H1 (cell line): ENCODE results near the gene ABCA9. TPM values are rescaled to one million over a fixed set of nuclear protein-coding genes. Genes with fewer than 3 reads are reported as not detected.

Source experiments
- CTCF ChIA-PET: fragments of 300-600 bp; sonication (Branson Sonifier 250); formaldehyde crosslinking; loops from one replicate; lab custom pipeline; 2021; ENCODE audit not compliant: partially characterized antibody; lab: Charles Lee
- POLR2A ChIA-PET: fragments of 300-600 bp; sonication (Branson Sonifier 250); formaldehyde crosslinking; loops from one replicate; lab custom pipeline; 2021; ENCODE audit warnings: inconsistent platforms; ENCODE audit not compliant: partially characterized antibody; lab: Charles Lee
- DNase-seq, 2 experiments: peaks; one replicate each; pipeline versions ENCODE4 v3.0.0 to v3.0.0-alpha.2; 2010 to 2022; ENCODE audit warnings: low spot score in 2 of 2, low read depth in 1 of 2, mixed read lengths in 1 of 2
- FAIRE-seq: peaks from 2 replicates; lab custom pipeline; 2011; peaks lifted over from hg19 to GRCh38; lab: Jason Lieb, UNC
- H2AFZ ChIP-seq: 2 replicates; pipeline ENCODE4 v1.8.1; 2012; ENCODE audit warnings: low read length, inconsistent platforms
- H2AK5ac ChIP-seq: 2 replicates; pipeline ENCODE4 v1.6.1; 2013; ENCODE audit warnings: low read depth, low read length
- H2BK120ac ChIP-seq: replicated peaks from 2 replicates; pipeline ENCODE3; 2013; ENCODE audit warnings: low read depth, low read length, inconsistent platforms
- H2BK12ac ChIP-seq: 2 replicates; pipeline ENCODE4 v1.6.1; 2013; ENCODE audit warnings: low read depth, low read length
- H2BK15ac ChIP-seq: 2 replicates; pipeline ENCODE4 v1.6.1; 2013; ENCODE audit warnings: low read length
- H2BK20ac ChIP-seq: 2 replicates; pipeline ENCODE4 v1.6.1; 2013; ENCODE audit warnings: low read length
- H2BK5ac ChIP-seq: 2 replicates; pipeline ENCODE4 v1.6.1; 2013; ENCODE audit warnings: low read depth, low read length
- H3K14ac ChIP-seq: 2 replicates; pipeline ENCODE4 v1.6.1; 2013; ENCODE audit warnings: inconsistent platforms; ENCODE audit not compliant: insufficient read length
- H3K18ac ChIP-seq: 2 replicates; pipeline ENCODE4 v1.6.1; 2013; ENCODE audit warnings: low read length; ENCODE audit errors: extremely low read depth
- H3K23ac ChIP-seq: 2 replicates; pipeline ENCODE4 v1.6.1; 2013; ENCODE audit warnings: inconsistent platforms; ENCODE audit not compliant: insufficient read length
- H3K23me2 ChIP-seq: 2 replicates; pipeline ENCODE4 v1.6.1; 2013; ENCODE audit warnings: low read depth, low read length
- H3K27ac ChIP-seq: 2 replicates; pipeline ENCODE4 v1.6.1; 2011; ENCODE audit warnings: low read depth, low read length, inconsistent platforms
- H3K27me3 ChIP-seq, 4 experiments: replicated peaks in 1 of 4; 1 replicate in 1 of 4; 2 replicates in 3 of 4; pipeline versions ENCODE4 v1.6.1 to v1.8.1; 2011 to 2013; ENCODE audit warnings: low read length in 3 of 4, mild to moderate bottlenecking in 3 of 4, inconsistent platforms in 2 of 4, mixed read lengths in 2 of 4, moderate library complexity in 1 of 4; ENCODE audit not compliant: control insufficient read depth in 3 of 4, insufficient read depth in 3 of 4; ENCODE audit errors: extremely low read depth in 1 of 4
- H3K36me3 ChIP-seq, 4 experiments: 2 replicates each; pipeline versions ENCODE4 v1.6.1 to v1.8.1; 2011 to 2013; ENCODE audit warnings: mild to moderate bottlenecking in 4 of 4, low read length in 3 of 4, moderate library complexity in 2 of 4, control low read depth in 1 of 4, inconsistent platforms in 1 of 4; ENCODE audit not compliant: insufficient read depth in 4 of 4, control insufficient read depth in 2 of 4
- H3K4ac ChIP-seq: replicated peaks from 2 replicates; pipeline ENCODE3; 2013; ENCODE audit warnings: low read length, low read depth, mixed read lengths, inconsistent platforms; ENCODE audit not compliant: insufficient read length
- H3K4me1 ChIP-seq, 4 experiments: replicated peaks in 1 of 4; 1 replicate in 1 of 4; 2 replicates in 3 of 4; pipeline versions ENCODE4 v1.6.1 to v1.8.1; 2011 to 2013; ENCODE audit warnings: low read length in 3 of 4, inconsistent platforms in 2 of 4, mixed read lengths in 1 of 4; ENCODE audit not compliant: insufficient read depth in 4 of 4, control insufficient read depth in 3 of 4
- H3K4me2 ChIP-seq, 2 experiments: 2 replicates each; pipeline versions ENCODE4 v1.6.1 to v1.8.1; 2011 to 2013; ENCODE audit warnings: low read depth in 2 of 2, low read length in 2 of 2, control low read depth in 1 of 2, inconsistent platforms in 1 of 2, mild to moderate bottlenecking in 1 of 2; ENCODE audit not compliant: insufficient read depth in 1 of 2
- H3K4me3 ChIP-seq, 4 experiments: fragments of 200-600, 300-600 bp in 1 of 4; sonication (generic), shearing (Covaris generic), sonication (Bioruptor Twin) in 1 of 4; 2 replicates each; pipeline versions ENCODE4 v1.5.1 to v1.8.1; 2011 to 2016; ENCODE audit warnings: low read length in 4 of 4, low read depth in 3 of 4, control low read depth in 2 of 4, inconsistent platforms in 2 of 4, mild to moderate bottlenecking in 2 of 4, mixed read lengths in 1 of 4, moderate library complexity in 1 of 4; ENCODE audit not compliant: insufficient read depth in 2 of 4; ENCODE audit errors: extremely low read depth in 1 of 4
- H3K56ac ChIP-seq: replicated peaks from 2 replicates; pipeline ENCODE3; 2013; ENCODE audit warnings: low read depth, mild to moderate bottlenecking, mixed read lengths, low read length, inconsistent platforms; ENCODE audit not compliant: insufficient read length
- H3K79me1 ChIP-seq: 2 replicates; pipeline ENCODE4 v1.6.1; 2013; ENCODE audit warnings: low read depth, low read length, control low read depth
- H3K79me2 ChIP-seq, 2 experiments: 2 replicates each; pipeline versions ENCODE4 v1.6.1 to v1.8.1; 2012 to 2013; ENCODE audit warnings: low read length in 2 of 2, mild to moderate bottlenecking in 2 of 2, inconsistent platforms in 1 of 2; ENCODE audit not compliant: insufficient read depth in 2 of 2, control insufficient read depth in 1 of 2
- H3K9ac ChIP-seq, 4 experiments: replicated peaks in 1 of 4; 1 replicate in 1 of 4; 2 replicates in 3 of 4; pipeline versions ENCODE4 v1.6.1 to v1.8.1; 2011 to 2013; ENCODE audit warnings: low read depth in 3 of 4, low read length in 3 of 4, control low read depth in 2 of 4, mild to moderate bottlenecking in 2 of 4, moderate library complexity in 2 of 4, inconsistent platforms in 1 of 4; ENCODE audit errors: extremely low read depth in 1 of 4
- H3K9me3 ChIP-seq, 2 experiments: 2 replicates each; pipeline versions ENCODE4 v1.6.1 to v1.8.1; 2012 to 2013; ENCODE audit warnings: mild to moderate bottlenecking in 2 of 2, moderate library complexity in 2 of 2, control low read depth in 1 of 2, inconsistent platforms in 1 of 2, low read depth in 1 of 2, low read length in 1 of 2, mixed read lengths in 1 of 2; ENCODE audit not compliant: insufficient read depth in 2 of 2
- H4K20me1 ChIP-seq, 2 experiments: replicated peaks in 1 of 2; 2 replicates each; pipeline versions ENCODE3 to v1.8.1; 2011 to 2013; ENCODE audit warnings: inconsistent platforms in 2 of 2, low read length in 2 of 2, mild to moderate bottlenecking in 1 of 2; ENCODE audit not compliant: insufficient read depth in 2 of 2, control insufficient read depth in 1 of 2
- H4K5ac ChIP-seq: 2 replicates; pipeline ENCODE4 v1.6.1; 2013; ENCODE audit warnings: low read length, low read depth, mixed read lengths, inconsistent platforms; ENCODE audit not compliant: insufficient read length
- H4K8ac ChIP-seq: 2 replicates; pipeline ENCODE4 v1.8.0; 2013; ENCODE audit warnings: mild to moderate bottlenecking, moderate library complexity, low read length, inconsistent platforms; ENCODE audit not compliant: insufficient read depth; ENCODE audit errors: extremely low read depth
- H4K91ac ChIP-seq: replicated peaks from 2 replicates; pipeline ENCODE3; 2013; ENCODE audit warnings: low read length, mixed read lengths, inconsistent platforms; ENCODE audit not compliant: insufficient read length
- EZH2 ChIP-seq: fragments of 200-600 bp; sonication (generic); IDR thresholded peaks from 2 replicates; pipeline ENCODE4 v1.7.1; 2012; ENCODE audit warnings: low read depth, mild to moderate bottlenecking, moderate library complexity, low read length, inconsistent platforms; ENCODE audit not compliant: severe bottlenecking
- GTF2F1 ChIP-seq: IDR thresholded peaks from 2 replicates; pipeline ENCODE4 v1.6.1; 2012; ENCODE audit warnings: low read depth, low read length, improper control_type of control experiment, borderline replicate concordance
- NRF1 ChIP-seq: IDR thresholded peaks from 2 replicates; pipeline ENCODE4 v1.6.1; 2011; ENCODE audit warnings: mild to moderate bottlenecking, low read depth, low read length, improper control_type of control experiment
- SIRT6 ChIP-seq: IDR thresholded peaks from one replicate; pipeline ENCODE4 v1.7.1; 2012; ENCODE audit warnings: low read length, inconsistent platforms
- TCF12 ChIP-seq: IDR thresholded peaks from 2 replicates; pipeline ENCODE4 v1.6.1; 2011; ENCODE audit warnings: low read depth, mild to moderate bottlenecking, low read length
- YY1 ChIP-seq: IDR thresholded peaks from 2 replicates; pipeline ENCODE4 v1.6.1; 2011; ENCODE audit warnings: low read depth, mild to moderate bottlenecking, low read length
- WGBS, 2 experiments: shearing (Covaris generic) in 1 of 2; methylation state at CpG; one replicate each; pipeline versions ENCODE4 v1.1.6 to v1.1.7; 2013 to 2015; ENCODE audit warnings: low lambda C conversion rate in 2 of 2, mixed read lengths in 2 of 2, inconsistent platforms in 1 of 2, low coverage in 1 of 2, missing lambda C conversion rate in 1 of 2; ENCODE audit not compliant: insufficient replicate concordance in 2 of 2, insufficient coverage in 1 of 2, insufficient read length in 1 of 2; ENCODE audit errors: extremely low coverage in 1 of 2, missing lambda C conversion rate in 1 of 2; 5-methylcytosine and 5-hydroxymethylcytosine counted together
- polyA plus RNA-seq, 7 experiments: library from polyadenylated mRNA; depleted of rRNA in 3 of 7; stranded (reverse) in 5 of 7; unstranded in 2 of 7; fragments of >200 nt in 5 of 7; fragments of 200-250 nt in 2 of 7; gene quantifications; 1 replicate in 5 of 7; 2 replicates in 1 of 7; 4 replicates in 1 of 7; pipeline versions ENCODE4 v1.2.1 to v1.2.3, GENCODE V29; 2011 to 2013; ENCODE audit warnings: missing spikeins in 2 of 7, mixed read lengths in 2 of 7
- total RNA-seq: library from RNA; stranded (reverse); fragmentation: NEBNext Ultra II Directional; extraction: Animal tissue kit (Norgen Biotek cat#: 25700); gene quantifications from 2 replicates; pipeline ENCODE4 v1.2.1, GENCODE V29; 2021

Gene ABCA9
- total and polyA plus RNA-seq, 2 of the 8 experiments (the other 6 are each of a cell fraction or from before 2014, with no cell fraction given) = not detected

DNA sequence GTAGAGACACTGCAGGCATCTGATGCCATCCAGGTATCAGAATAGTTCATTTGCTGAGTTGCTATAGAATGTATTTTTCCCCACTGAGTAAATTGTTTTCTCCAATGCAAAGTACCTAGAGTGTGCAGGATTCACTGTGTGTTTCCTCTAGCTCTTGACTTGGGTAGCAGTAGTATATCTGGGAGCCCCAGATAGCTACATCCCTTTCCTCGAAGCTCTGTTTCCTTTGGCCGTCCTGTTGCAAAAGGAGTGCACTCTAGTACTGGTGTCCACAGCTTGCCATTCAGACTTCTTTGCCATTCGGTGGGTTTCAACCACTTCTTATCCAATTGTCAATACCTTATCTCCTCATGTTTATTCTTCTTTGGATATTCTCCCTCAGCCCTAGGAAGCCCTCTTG lies 118.3 kb downstream of the ABCA9 start:
- Histone ChIP-seq H3K27me3 (no peaks in the 10 kb centered on the region), H3K14ac (no peak overlapping the region), H3K23me2 (no peaks in the 10 kb centered on the region), H3K18ac (no peak overlapping the region), H3K9me3 (no peaks in the 10 kb centered on the region), H3K4me3 (no peak overlapping the region), H4K91ac (no peak overlapping the region), H3K79me1 (no peaks in the 10 kb centered on the region), H3K23ac (no peak overlapping the region), H2BK5ac (no peak overlapping the region), H4K20me1 (no peaks in the 10 kb centered on the region), H2BK120ac (no peak overlapping the region), H4K5ac (no peak overlapping the region), H3K4me2 (no peak overlapping the region), H3K56ac (no peak overlapping the region), H2BK12ac (no peak overlapping the region), H3K9ac (no peak overlapping the region), H3K4me1 (peaks cover 0 to 3% (median 0%) of the 10 kb centered on the region in 4 experiments; a peak in 1 of 7 replicates), H2AFZ (no peak overlapping the region), H3K27ac (no peak overlapping the region), H4K8ac (no peak overlapping the region), H3K36me3 (no peaks in the 10 kb centered on the region), H3K79me2 (no peaks in the 10 kb centered on the region), H2BK20ac (no peak overlapping the region), H3K4ac (no peak overlapping the region), H2AK5ac (no peak overlapping the region), H2BK15ac (no peak overlapping the region)
- POLR2A ChIA-PET = no interaction called here
- TF ChIP-seq SIRT6 = no peak
- TF ChIP-seq EZH2 = no peak
- no peak for TF ChIP-seq YY1
- no peak for TF ChIP-seq GTF2F1
- no peak for TF ChIP-seq NRF1
- TF ChIP-seq TCF12 = no peak
- 82% methylated on average over 3 of the region's 3 CpGs; no CpG with 5 or more reads in 1 of the 2 experiments for WGBS, 2 experiments
- FAIRE-seq = no peak
- CTCF ChIA-PET = interaction anchor here (0.8 to 1.4 kb wide), 2 partner anchors 9 to 10 kb away, joined by 3 read pairs; no protein-coding TSS in a partner anchor
- no peak for DNase-seq
